CD14-positive monocyte (primary cell): ENCODE results near the gene ASTN2. TPM values are rescaled to one million over a fixed set of nuclear protein-coding genes. Genes with fewer than 3 reads are reported as not detected.

Source experiments
- DNase-seq, 3 donors: peaks; one replicate each; pipeline ENCODE4 v3.0.0-alpha.2; 2011 to 2022
- H2AFZ ChIP-seq: 2 replicates; pipeline ENCODE4 v1.6.0; 2012; ENCODE audit warnings: mild to moderate bottlenecking, low read depth, low read length, inconsistent platforms; ENCODE audit not compliant: insufficient read depth, poor library complexity, severe bottlenecking
- H3K27ac ChIP-seq, 2 donors: 1 replicate in 1 of 2; 2 replicates in 1 of 2; pipeline ENCODE4 v1.5.1; 2012 to 2013; ENCODE audit warnings: low read length in 2 of 2, control low read depth in 1 of 2, inconsistent platforms in 1 of 2, low read depth in 1 of 2, mild to moderate bottlenecking in 1 of 2
- H3K27me3 ChIP-seq, 2 donors: one replicate each; pipeline versions ENCODE4 v1.6.0 to v1.6.1; 2011 to 2013; ENCODE audit warnings: low read length in 2 of 2; ENCODE audit not compliant: control insufficient read depth in 2 of 2, insufficient read depth in 2 of 2
- H3K36me3 ChIP-seq, 2 donors: replicated peaks in 1 of 2; 1 replicate in 1 of 2; 2 replicates in 1 of 2; pipeline versions ENCODE4 v1.5.1 to v1.6.1; 2012 to 2013; ENCODE audit warnings: low read length in 2 of 2, control low read depth in 1 of 2, inconsistent platforms in 1 of 2, mild to moderate bottlenecking in 1 of 2; ENCODE audit not compliant: insufficient read depth in 2 of 2, control insufficient read depth in 1 of 2
- H3K4me1 ChIP-seq, 2 donors: 1 replicate in 1 of 2; 2 replicates in 1 of 2; pipeline versions ENCODE4 v1.5.1 to v1.6.1; 2012 to 2013; ENCODE audit warnings: low read length in 2 of 2, control low read depth in 1 of 2, inconsistent platforms in 1 of 2, mild to moderate bottlenecking in 1 of 2, moderate library complexity in 1 of 2; ENCODE audit not compliant: insufficient read depth in 2 of 2, control insufficient read depth in 1 of 2
- H3K4me2 ChIP-seq: replicated peaks from 2 replicates; pipeline ENCODE3; 2012; ENCODE audit warnings: low read length, moderate library complexity, mild to moderate bottlenecking; ENCODE audit not compliant: poor library complexity, severe bottlenecking; ENCODE audit errors: extremely low read depth
- H3K4me3 ChIP-seq, 3 experiments: fragments of 200-600 bp in 1 of 3; sonication (generic) in 1 of 3; replicated peaks in 1 of 3; 1 replicate in 2 of 3; 2 replicates in 1 of 3; pipeline ENCODE4 v1.5.1; 2011 to 2013; ENCODE audit warnings: low read length in 3 of 3, mild to moderate bottlenecking in 3 of 3, control low read depth in 2 of 3, low read depth in 2 of 3, inconsistent platforms in 1 of 3, moderate library complexity in 1 of 3
- H3K79me2 ChIP-seq: 2 replicates; pipeline ENCODE4 v1.6.0; 2012; ENCODE audit warnings: mild to moderate bottlenecking, control low read depth, inconsistent platforms, low read length, moderate library complexity; ENCODE audit not compliant: insufficient read depth
- H3K9ac ChIP-seq: 2 replicates; pipeline ENCODE4 v1.6.0; 2017; ENCODE audit warnings: low read length, mild to moderate bottlenecking; ENCODE audit not compliant: insufficient read depth, poor library complexity, severe bottlenecking
- H3K9me3 ChIP-seq, 2 donors: replicated peaks in 1 of 2; 1 replicate in 1 of 2; 2 replicates in 1 of 2; pipeline versions ENCODE4 v1.5.1 to v1.6.1; 2012 to 2013; ENCODE audit warnings: low read length in 2 of 2, control low read depth in 1 of 2; ENCODE audit not compliant: control insufficient read depth in 1 of 2, insufficient read depth in 1 of 2
- H4K20me1 ChIP-seq: 2 replicates; pipeline ENCODE4 v1.6.0; 2012; ENCODE audit warnings: mild to moderate bottlenecking, low read length, control low read depth, moderate library complexity; ENCODE audit not compliant: insufficient read depth
- H3K27ac Mint-ChIP-seq, 7 donors: one replicate each; pipeline ENCODE4 v1.8.0; 2020; ENCODE audit warnings: mild to moderate bottlenecking in 7 of 7, mixed read lengths in 7 of 7, moderate library complexity in 6 of 7, inconsistent platforms in 2 of 7
- H3K27me3 Mint-ChIP-seq, 3 donors: one replicate each; pipeline ENCODE4 v1.8.0; 2021 to 2022; ENCODE audit warnings: low read depth in 3 of 3, mild to moderate bottlenecking in 3 of 3, mixed read lengths in 3 of 3, moderate library complexity in 3 of 3, inconsistent platforms in 1 of 3
- H3K36me3 Mint-ChIP-seq, 2 donors: one replicate each; pipeline ENCODE4 v1.8.0; 2020; ENCODE audit warnings: mixed read lengths in 2 of 2, inconsistent platforms in 1 of 2, mild to moderate bottlenecking in 1 of 2
- H3K4me1 Mint-ChIP-seq: one replicate; pipeline ENCODE4 v1.8.0; 2020; ENCODE audit warnings: mild to moderate bottlenecking, mixed read lengths
- H3K4me3 Mint-ChIP-seq, 2 donors: one replicate each; pipeline ENCODE4 v1.8.0; 2020; ENCODE audit warnings: mild to moderate bottlenecking in 2 of 2, mixed read lengths in 2 of 2, moderate library complexity in 1 of 2
- H3K9me3 Mint-ChIP-seq, 7 donors: one replicate each; pipeline ENCODE4 v1.8.0; 2020 to 2022; ENCODE audit warnings: mixed read lengths in 7 of 7, mild to moderate bottlenecking in 6 of 7, moderate library complexity in 6 of 7, inconsistent platforms in 2 of 7
- WGBS: methylation state at CpG from one replicate; pipeline ENCODE4 v1.1.5; 2013; ENCODE audit warnings: missing lambda C conversion rate; ENCODE audit not compliant: insufficient coverage; 5-methylcytosine and 5-hydroxymethylcytosine counted together
- intact Hi-C, 2 donors: fragments of 100-400 bp; cut with micrococcal nuclease; formaldehyde crosslinking; loops; one replicate each; pipeline versions ENCODE4 v1.15.0 to v1.15.1; 2023
- polyA plus RNA-seq, 3 donors: library from polyadenylated mRNA; depleted of rRNA in 1 of 3; unstranded in 2 of 3; stranded (reverse) in 1 of 3; fragments of 300-500 nt in 2 of 3; fragments of >200 nt in 1 of 3; fragmentation: Illumina TruSeq in 2 of 3; gene quantifications; 1 replicate in 2 of 3; 2 replicates in 1 of 3; pipeline ENCODE4 v1.2.3, GENCODE V29; 2012 to 2021
- TF ChIP-seq, protein P1 (sequence below): fragments of 200-600 bp; IDR thresholded peaks from one replicate; pipeline ENCODE4 v1.8.0; 2022; ENCODE audit warnings: antibody characterized with exemption, mild to moderate bottlenecking

Gene ASTN2
- polyA plus RNA-seq, 3 donors, result not detected

DNA sequence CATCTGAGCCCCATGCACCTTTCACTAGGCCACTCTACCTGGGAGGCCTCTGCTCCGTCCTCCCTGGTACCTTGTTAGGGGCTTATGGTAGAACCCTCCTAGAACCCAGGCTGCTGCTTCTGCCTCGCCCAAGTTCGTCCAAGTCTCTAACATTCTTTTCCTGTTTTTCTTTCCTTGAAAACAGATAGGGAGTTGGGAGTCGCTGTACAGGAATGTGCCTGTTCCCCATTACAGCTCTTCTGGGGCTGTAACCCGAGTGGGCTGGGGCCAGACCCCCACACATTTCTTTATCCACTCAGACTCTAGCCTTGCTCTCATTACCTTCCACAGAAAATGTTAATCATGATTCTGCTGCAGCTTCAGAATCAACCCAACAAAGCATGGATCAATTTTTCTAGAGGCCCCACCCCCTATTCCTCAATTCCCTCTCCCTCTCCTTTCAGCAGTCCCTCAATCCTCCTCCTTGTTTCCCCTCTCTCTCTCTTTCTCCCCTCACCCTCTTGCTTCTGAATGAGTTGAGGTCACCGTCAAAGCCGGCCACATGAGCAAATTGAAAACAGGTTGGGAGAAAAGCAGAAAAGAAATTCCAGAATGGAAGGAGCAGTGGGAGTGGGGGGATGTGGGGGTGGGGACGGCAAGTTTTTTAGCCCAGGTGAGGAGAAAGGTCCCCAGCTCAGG lies 921.5 kb downstream of the ASTN2 start:
- no peak overlapping the region for H3K9ac ChIP-seq
- H4K20me1 ChIP-seq, result no peaks in the 10 kb centered on the region
- no peak overlapping the region for H3K4me3 ChIP-seq
- peaks cover 0 to 2% (median 0%) of the 10 kb centered on the region in 7 donors for H3K9me3 Mint-ChIP-seq
- DNase-seq, result no peak
- peaks cover 1 to 6% (median 4%) of the 10 kb centered on the region in 3 donors for H3K27me3 Mint-ChIP-seq
- H3K4me2 ChIP-seq, result no peak overlapping the region
- no peaks in the 10 kb centered on the region for H3K36me3 ChIP-seq
- 90% methylated on average over 3 of the region's 8 CpGs for WGBS
- intact Hi-C loops, result loop anchor here in 1 of 2 donors (10.0 kb wide), 1 partner anchor 81 kb away; no protein-coding TSS in a partner anchor
- no peaks in the 10 kb centered on the region for H3K4me1 ChIP-seq
- no peak overlapping the region for H3K27ac ChIP-seq
- no peak overlapping the region for H3K27ac Mint-ChIP-seq
- no peaks in the 10 kb centered on the region for H3K27me3 ChIP-seq
- no peak overlapping the region for H2AFZ ChIP-seq
- no peak overlapping the region for H3K4me3 Mint-ChIP-seq
- H3K4me1 Mint-ChIP-seq, result no peaks in the 10 kb centered on the region
- TF ChIP-seq, protein P1, sequence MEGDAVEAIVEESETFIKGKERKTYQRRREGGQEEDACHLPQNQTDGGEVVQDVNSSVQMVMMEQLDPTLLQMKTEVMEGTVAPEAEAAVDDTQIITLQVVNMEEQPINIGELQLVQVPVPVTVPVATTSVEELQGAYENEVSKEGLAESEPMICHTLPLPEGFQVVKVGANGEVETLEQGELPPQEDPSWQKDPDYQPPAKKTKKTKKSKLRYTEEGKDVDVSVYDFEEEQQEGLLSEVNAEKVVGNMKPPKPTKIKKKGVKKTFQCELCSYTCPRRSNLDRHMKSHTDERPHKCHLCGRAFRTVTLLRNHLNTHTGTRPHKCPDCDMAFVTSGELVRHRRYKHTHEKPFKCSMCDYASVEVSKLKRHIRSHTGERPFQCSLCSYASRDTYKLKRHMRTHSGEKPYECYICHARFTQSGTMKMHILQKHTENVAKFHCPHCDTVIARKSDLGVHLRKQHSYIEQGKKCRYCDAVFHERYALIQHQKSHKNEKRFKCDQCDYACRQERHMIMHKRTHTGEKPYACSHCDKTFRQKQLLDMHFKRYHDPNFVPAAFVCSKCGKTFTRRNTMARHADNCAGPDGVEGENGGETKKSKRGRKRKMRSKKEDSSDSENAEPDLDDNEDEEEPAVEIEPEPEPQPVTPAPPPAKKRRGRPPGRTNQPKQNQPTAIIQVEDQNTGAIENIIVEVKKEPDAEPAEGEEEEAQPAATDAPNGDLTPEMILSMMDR, result no peak
- no peaks in the 10 kb centered on the region for H3K79me2 ChIP-seq
- no peaks in the 10 kb centered on the region for H3K9me3 ChIP-seq
- H3K36me3 Mint-ChIP-seq, result no peaks in the 10 kb centered on the region

DNA sequence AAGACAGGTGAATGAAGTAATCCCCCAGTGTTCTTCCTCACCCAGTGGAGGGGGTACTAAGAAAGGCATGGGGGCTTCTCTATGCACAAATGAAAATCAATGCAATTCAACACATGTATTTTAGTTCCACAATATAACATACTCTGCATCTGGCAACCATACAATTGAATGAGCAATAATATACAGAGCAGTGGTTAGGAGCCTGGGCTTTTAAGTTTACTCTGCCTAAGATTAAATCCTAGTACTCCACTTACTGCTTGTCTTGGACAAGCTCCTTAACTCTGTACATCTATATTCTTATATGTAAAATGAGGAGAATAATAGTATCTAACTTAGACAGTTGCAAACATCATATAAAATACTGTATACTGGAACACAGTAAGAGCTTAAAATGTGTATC lies 923.2 kb downstream of the ASTN2 start:
- Mint-ChIP-seq H3K36me3 (no peaks in the 10 kb centered on the region), H3K27me3 (peaks cover 0 to 5% (median 1%) of the 10 kb centered on the region in 3 donors), H3K4me1 (no peaks in the 10 kb centered on the region), H3K27ac (no peak overlapping the region), H3K4me3 (no peak overlapping the region), H3K9me3 (peaks cover 0 to 2% (median 0%) of the 10 kb centered on the region in 7 donors)
- TF ChIP-seq, protein P1, result no peak
- no peaks in the 10 kb centered on the region for H4K20me1 ChIP-seq
- H3K4me3 ChIP-seq, result no peak overlapping the region
- H3K4me1 ChIP-seq, result no peaks in the 10 kb centered on the region
- H3K36me3 ChIP-seq, result no peaks in the 10 kb centered on the region
- no peak overlapping the region for H3K27ac ChIP-seq
- H3K9me3 ChIP-seq, result no peaks in the 10 kb centered on the region
- H3K4me2 ChIP-seq, result no peak overlapping the region
- intact Hi-C loops, result loop anchor here in 1 of 2 donors (10.0 kb wide), 1 partner anchor 83 kb away; no protein-coding TSS in a partner anchor
- H3K9ac ChIP-seq, result no peak overlapping the region
- H3K27me3 ChIP-seq, result no peaks in the 10 kb centered on the region
- H3K79me2 ChIP-seq, result no peaks in the 10 kb centered on the region
- no peak for DNase-seq
- H2AFZ ChIP-seq, result no peak overlapping the region
